Ecto neural progenitor cell (in vitro differentiated cells): Measurements from ENCODE around the gene CCSAP.
"Not testable (repeated sequence)": the region's sequence is repeated elsewhere in the genome, so short reads cannot be mapped to it uniquely, and the experiment has no call there.

Experiments
- DNase-seq: peaks from one replicate; pipeline ENCODE4 v3.0.0-alpha.2; 2018; ENCODE audit warnings: low spot score

The CCSAP gene

DNA sequence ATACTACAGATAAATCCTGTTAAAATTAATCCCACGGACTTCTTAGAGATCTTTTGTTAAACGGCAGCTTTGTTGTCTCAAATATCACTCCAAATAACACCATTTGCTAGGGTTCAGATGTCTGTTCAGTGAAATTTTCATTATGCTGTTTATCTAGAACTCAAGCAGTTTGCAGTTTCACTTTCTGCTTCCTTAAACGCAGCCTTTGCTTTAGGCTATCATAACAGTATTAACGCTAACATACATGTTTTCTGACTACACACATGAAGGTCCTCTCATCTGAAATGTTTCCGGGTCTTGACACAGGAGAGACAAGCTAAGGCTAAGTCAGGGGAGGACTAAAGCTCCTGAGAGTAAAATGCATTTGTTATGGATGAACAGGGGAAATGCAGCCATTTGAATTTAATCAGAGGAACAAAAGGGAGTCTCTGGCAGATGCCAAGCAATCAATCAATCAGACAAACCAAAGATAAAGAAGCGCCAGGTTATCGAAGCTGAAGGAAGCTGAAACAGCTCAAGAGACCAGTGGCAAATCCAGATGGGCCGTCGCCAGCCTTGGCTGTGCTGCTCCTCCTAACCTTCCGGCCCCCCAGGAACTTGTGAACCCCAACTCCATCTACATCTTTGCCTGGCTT is 16.9 kb downstream of the CCSAP start:
- no peak for DNase-seq

DNA sequence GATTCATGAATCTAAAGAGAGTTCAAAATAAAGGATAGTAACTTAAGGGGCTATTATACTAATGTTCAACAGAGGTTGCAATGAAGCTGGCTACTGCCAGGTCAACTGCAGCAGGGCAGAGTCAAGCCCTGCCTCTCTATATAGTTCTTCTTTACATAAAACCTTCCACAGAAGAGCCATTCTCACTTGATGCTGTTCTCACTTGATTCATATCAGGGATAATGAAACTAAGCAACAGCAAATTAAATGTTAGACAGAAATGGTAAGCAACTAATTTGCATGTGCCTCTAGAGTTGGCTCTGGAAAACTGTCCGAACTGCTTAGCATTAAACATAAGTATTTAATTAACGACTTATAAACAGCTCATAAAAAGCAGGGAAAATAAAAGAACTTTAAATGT is 17.4 kb downstream of the CCSAP start:
- no peak for DNase-seq

DNA sequence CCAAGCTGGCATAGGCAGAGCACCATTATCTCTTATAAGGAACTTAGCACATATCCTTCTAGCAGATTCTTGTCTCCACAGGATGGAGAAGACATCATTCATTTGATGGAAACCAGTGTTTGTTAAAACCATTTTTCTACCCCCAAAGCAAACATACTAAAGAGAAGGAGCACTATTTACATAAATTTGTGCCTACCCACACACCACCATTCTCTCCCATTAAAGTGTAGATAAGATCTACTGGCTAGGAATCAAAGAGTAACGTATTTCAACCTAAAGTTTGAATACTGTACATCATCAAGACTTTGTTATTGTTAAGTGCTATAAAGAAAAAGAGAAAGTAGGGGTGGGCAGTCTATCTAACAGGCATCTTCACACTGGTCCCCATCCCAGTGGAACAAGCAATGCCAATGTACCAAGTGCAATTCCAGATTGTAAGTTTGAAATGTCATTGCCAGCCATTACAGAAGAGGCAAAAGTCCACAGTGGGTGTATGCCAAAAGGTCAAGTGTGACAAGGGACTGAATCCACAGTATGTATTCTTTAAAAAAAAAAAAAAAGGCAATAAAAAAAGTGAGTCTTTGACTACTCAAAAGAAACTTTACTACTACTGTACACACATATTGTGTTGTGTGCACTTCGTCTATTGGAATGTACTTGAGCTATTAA is 18.8 kb downstream of the CCSAP start:
- no peak for DNase-seq

DNA sequence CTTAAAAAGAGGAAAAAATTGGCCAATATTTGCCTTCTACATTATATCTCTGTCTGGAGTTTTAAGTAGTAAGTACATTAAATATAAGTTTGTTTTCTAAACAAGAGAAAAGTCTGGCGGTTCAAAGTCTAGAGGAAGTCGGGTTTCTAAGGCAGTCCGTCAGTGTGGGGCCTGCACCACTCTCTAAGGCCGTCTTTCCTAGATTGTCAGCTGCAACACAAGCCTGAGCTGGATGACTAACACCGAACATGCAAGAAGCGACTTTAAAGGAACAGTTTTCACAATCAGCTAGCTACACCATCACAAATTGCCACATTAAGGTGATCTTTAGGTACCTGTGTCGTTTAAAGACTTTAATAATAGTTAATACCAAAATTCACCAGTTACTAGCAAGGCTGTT is 19.6 kb downstream of the CCSAP start:
- no peak for DNase-seq

DNA sequence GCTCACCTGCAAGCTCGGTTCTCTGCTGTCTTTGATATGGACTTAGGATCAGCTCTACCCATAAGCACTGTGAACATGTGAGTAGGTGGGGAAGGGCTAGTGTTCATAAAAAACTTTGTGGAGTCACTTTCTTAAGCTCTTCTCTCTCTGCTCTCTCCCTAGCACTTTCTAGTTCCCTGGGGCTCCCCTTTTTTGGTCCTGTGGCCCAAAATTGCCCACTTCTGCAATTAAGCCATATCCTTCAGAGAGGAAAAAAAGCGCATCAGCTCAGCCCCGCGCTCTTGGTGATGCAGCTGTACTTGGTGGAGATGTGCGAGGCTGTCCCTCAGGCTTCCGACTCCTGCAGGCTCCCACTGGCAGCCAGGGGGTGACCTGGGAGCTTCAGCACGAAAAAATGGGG is 23.4 kb downstream of the CCSAP start:
- no peak for DNase-seq

DNA sequence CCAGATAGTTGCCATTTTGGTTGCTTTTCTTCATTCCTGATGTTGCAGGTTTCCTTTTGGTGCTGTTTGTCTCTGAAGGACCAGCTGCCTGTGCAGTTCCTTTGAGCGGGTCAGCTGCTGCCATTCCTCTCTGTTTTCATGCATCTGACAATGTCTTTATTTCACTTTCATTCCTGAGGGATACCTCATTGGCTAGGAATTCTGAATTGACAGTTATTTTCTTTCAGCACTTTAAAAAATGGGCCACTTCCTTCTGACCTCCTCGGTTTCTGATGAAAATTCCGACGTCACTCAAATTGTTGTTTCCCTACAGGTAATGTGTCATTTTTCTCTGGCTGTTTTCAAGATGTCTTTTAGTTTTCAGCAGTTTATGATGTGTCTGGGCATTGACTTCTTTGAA is 24.8 kb downstream of the CCSAP start:
- DNase-seq: no peak

DNA sequence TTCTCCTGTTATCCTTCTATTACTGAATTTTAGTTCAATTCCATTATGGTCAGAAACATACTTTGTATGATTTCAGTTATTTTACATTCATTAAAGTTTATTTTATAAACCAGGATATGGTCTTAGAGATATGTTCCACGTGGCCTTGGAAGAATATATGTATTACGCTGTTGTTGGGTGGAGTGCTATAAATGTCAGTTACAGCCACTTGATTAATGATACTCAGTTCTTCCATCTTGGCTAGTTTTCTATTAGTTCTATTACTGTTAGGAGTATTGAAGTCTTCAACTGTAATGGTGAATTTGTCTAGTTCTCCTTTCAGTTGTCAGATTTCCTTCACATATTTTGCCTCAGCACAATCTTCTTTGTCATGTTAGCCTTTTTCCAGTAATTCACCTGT is 26.7 kb downstream of the CCSAP start:
- no peak for DNase-seq

DNA sequence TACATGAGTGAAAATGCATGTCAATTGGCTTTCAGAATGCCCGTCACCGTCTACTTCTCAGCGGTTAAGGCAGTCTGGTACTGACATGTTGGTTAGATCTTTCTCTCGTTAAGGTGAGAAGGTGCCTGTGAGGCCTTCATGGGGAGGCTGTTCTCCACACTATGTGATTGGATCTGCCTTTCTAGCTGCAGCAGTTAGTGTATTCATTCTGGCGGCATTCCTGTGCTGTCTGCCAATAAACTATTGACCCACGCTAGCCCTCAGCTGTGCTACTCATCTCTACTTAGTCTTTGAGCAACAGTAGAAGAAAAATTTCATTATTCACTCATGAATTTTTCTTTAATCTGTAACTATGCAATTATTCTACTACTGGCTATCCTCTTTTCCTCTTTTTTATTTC is 32.0 kb downstream of the CCSAP start:
- DNase-seq: no peak

DNA sequence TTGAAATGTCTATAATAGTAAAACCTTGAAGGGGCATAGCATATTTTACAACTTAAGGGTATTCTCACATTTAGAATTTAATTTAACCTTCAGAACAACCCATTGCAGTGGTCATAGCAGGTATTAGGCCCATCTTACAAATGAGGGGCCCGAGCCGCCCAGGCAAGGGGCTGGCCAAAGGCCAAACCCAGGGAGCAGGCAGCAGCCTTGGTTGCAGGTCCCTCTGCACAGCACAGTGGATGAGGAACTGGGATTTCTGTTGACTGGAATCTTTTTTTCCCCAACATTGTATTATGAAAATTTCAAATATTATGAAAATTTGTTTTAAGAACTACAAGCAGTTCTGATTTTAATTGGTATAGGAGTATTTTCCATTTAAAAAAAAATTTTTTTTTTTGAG is 33.2 kb downstream of the CCSAP start:
- no peak for DNase-seq

DNA sequence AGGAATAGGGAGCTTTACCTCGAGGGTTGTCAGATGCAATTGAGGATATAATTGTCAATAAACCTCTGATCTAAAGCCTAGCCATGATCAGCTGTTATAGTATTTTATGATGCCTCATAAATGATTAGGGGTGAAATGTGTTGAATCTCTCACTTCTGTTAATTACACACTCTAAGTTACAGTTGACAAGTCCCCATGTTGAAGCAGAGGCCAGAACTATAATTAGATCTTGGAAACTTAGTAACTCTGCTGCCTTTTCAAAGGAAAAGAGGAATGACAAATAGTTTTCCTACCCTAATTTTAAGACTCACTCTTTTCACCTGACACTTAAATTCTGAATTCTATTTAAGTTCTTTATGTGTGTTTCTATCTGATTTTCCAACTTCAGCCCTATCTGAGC is 33.8 kb downstream of the CCSAP start:
- no peak for DNase-seq

DNA sequence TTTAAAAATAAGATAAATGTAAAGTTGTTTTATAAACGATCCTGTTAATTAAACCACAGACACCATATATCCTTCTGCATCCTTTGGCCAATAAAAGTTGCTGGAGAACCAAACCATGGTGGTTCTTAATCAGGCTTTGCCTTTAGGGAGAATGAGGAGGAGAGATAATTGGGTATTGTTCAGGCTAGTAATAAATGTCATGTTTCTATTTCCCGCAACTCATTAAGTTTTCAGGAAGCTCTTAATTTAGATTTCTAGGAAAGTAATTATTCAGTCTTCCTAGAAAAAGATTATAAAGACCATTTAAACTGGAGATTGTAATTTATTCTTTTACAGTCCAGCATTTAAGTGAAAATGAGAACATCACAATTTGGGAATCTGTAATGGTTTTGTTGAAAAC is 37.5 kb downstream of the CCSAP start:
- no peak for DNase-seq

DNA sequence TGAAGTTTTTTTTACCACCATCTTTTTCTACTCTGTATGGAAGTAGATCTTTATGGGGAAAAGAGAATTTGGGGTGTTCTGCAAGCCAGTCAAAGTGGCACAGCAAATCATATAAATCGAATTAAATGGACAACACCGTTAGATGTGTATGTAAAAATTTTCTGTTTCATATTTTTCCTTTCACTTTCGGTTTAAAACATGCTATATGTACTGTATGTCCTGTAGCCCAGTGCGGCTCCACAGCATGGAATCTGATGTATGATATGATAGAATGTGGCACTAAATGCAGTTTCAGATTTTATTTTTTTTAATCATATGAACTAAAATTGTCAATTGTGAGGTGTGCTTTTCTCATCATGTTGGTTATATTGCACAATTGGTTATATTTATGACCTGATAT is 39.0 kb downstream of the CCSAP start:
- DNase-seq: no peak

DNA sequence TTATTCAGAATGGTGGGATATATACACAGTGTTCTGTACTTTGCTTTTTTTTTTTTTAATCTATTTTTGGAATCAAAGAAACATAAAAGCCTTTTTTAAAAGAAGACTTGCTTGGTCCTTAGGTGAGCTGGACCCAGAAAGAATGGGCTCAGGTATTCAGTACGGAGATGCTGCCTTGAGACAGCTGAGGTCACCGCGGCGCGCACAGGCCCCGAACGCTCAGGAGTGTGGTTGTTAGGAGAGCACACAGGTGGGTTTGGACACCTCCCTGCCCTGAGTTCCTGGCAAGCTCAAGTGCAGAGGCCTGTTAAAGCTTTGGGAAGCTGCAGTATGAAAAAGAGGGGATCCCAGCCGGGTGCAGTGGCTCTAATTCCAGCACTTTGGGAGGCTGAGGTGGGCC is 40.1 kb downstream of the CCSAP start:
- no peak for DNase-seq

DNA sequence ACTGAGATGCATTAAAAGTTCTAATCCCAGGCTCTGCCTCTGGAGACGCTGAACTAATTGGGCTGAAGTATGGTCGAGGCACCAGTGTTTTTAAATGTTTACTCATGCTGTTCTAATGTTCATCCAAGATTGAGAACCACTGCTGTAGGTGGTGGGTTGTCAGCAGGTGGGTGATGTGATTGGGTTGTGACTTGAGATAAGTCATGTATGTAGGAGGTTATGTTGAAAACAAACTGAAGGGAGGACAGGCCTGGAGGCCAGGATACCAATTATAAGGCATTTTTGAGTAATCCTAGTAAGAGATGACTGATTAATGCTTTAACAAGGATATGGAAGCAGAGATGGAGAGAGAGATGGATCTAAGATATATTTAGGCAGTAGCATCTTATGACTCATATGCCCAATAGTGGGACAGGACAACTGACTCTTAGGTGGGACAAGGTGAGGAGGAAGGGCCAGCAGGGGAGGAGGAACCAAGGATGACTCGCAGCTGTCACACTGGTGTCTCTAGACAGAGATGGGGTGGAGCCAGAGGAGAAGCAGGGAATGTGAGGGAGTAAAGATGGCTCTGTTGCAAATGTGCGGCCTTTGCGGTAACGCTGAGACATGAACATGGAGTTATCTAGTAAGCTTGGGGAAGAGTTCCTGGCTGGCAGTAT is 42.6 kb downstream of the CCSAP start:
- DNase-seq: no peak

DNA sequence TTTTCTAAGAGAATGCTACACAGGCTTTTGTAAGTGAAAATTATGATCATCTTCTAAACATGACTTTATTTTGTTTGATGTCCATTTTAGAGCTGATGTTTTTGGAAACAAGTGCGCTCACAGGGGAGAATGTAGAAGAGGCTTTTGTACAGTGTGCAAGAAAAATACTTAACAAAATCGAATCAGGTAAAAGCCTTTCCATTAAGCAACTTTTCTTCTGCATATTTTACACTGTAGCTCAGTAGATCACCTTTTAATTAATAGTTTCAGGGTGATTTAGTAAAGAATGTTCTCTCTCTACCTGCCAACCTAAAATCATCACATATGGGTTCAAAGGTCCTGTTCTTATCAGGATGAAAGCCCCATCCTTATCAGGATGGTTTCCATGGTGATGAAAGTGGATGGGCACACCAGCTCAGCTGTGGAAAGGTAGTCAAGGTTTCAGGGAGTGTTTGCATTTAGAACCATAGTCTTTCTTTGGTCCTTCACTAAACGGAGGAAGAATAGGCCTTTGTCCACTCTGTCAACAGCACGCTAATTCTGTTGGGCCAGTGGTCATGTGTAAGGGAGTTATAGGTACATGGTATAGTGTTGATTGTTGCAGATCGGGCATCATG is 43.9 kb downstream of the CCSAP start:
- DNase-seq: no peak

DNA sequence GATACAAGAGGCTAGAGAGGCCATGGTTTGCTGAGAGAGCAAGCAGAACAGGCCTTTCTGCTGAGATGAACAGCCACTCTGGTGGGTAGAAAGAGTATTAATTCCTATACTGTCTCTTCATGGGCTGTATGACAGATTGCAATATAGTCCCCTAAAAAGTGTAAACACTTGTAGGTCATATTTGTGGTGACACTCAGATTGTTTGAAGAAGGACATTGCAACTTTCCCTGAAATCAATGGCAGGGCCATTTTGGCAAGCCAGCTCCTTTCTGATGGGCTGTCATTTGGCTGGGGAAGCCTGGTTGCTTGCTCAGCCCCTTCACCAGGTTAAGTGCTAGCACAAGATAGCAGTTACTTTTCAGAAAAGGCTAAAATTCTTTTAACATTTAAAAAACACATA is 44.4 kb downstream of the CCSAP start:
- DNase-seq: no peak

DNA sequence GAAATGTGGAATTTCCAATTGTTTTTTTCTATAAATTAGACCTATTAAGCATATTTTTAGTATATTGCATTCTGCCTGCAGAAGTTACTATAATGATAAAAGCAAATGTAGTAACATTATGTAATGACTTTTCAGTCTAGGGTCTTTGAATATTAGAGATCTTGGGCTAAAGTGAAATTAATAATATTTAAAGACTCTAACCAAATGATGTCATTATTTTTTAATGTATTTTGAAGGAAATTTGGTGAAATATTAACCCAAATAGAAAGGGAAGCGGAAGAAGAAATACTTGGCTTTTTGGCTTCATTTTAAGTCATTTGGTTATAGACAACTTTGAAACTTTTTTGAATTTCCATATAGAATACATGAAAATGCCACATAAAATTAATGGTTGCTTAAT is 45.1 kb downstream of the CCSAP start:
- no peak for DNase-seq

DNA sequence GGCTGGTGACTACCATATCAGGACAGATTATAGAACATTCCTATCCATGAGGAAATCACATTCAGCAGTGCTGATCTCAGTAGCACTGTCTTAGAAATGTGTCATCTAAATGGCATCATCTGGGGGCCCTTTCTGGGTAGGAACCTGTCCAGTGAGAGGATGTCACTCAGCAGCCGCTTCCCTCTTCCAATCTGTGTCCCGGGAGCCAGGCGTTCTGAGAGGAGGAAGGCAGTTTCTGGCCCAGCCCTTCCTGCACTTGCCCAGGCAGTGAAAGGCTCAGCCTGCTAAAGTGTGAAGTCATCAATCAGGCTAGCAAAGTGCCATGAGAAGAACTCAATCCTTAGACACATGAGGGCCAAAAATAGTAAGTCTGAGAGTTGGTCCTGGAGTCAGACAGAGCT is 46.3 kb downstream of the CCSAP start:
- DNase-seq: no peak

DNA sequence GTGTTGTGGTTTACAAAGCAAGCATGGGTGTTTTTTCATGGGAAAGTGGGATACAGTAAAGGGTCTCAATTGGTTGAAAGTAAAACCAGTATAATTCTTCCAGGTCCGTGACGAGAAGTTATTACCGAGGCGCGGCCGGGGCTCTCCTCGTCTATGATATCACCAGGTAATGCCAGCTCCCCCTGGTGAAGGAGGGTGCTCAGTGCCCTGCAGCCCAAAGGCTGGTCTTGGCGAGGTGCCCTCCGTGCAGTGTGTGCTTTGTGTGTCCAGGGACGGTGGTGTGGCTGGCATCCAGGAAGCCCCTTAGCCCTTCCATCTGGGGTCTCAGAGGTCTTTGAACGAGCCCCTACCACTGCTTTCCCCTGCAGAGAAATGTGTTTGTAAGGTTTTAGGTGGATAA is 47.1 kb downstream of the CCSAP start:
- DNase-seq: no peak

DNA sequence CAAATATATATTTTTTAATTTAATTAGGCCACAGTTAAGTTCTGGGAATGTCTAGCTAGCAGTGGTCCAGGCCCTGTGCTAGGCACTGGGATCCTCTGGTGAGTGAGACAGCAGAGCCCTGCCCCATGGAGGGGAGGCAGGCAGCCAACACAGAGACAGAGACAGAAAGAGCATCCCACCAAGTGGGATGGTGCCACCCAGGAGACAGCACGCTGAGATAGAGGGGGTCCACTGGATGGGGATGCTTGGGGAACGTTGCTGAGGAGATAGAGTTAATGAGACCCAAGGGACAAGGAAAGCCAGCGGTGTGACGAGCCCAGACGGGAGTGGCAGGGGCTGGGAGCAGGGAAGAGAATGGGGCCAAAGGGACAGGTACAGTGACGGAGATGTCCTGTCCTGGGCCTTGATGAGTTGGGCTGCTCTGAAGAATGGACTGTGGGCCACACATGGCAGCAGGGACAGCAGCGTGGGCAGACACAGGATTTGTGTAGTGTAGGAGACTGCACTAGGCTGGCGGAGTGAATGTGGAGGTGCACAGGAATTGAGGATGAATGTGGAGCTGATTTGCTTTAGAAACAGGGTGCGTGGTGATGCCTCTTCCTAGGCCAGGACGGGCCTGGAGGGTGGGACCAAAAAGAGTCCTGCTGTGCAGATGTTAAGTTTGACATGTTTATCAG is 49.2 kb downstream of the CCSAP start:
- DNase-seq: no peak

DNA sequence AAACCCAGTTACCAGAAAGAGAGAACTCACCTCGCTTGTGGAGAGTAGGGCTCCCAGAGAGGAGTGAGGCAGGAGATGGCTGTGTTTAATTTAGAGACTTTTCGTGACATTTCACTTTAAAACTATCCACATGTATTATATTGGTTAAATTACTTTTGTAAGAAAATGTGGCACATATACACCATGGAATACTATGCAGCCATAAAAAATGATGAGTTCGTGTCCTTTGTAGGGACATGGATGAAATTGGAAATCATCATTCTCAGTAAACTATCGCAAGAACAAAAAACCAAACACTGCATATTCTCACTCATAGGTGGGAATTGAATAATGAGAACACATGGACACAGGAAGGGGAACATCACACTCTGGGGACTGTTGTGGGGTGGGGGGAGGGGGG is 51.2 kb downstream of the CCSAP start:
- DNase-seq: not testable (repeated sequence)

DNA sequence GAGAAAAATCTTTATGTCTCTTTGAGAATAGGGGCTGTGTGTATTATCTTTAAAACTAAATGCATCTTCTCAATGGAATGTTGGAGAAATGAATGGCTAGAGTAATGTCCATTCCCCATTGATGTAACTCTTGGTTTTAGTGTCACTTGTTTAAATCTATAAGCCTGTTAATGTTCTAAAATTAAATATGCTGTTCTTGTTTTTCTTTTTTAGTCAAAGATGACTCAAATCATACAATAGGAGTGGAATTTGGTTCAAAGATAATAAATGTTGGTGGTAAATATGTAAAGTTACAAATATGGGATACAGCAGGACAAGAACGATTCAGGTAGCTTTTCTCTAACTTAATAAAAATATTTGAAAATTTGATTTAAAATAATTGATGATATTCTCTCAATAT is 54.3 kb downstream of the CCSAP start:
- no peak for DNase-seq

DNA sequence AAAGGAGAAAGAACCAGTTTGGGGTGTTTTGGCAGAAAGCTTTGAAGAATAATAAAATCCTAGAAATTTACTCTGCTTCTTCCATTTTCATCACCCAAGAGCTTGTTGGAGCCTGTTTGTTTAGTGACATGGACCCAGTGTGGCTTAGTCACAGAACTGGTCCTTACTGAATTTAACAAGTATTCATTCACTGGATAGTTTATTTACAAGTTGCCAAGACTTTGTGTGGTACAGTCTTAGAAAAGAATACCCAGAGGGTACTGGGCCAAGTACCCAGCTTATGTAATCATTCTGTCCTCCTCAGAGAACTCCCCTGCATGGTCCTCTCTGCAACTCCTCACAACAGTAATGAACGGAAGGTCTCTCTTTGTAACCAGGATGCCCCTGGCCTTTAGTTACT is 55.6 kb downstream of the CCSAP start:
- DNase-seq: no peak
